NCI-H2171 (cell line): Measurements from ENCODE around the gene SIRPG.
"Not testable (repeated sequence)": the region's sequence is repeated elsewhere in the genome, so short reads cannot be mapped to it uniquely, and the experiment has no call there.

Experiments used
- DNase-seq: peaks from one replicate; lab custom pipeline; 2025; lab: John Stamatoyannopoulos, UW

Gene SIRPG

GRCh38 chr20:1635291-1635979, 22.1 kb downstream of the SIRPG start:
- no peak for DNase-seq

GRCh38 chr20:1633535-1633934, 24.0 kb downstream of the SIRPG start:
- no peak for DNase-seq

- no peak for DNase-seq
Observed at GRCh38 chr20:1632178-1632577, 25.4 kb downstream of the SIRPG start.

GRCh38 chr20:1631309-1632151, 26.0 kb downstream of the SIRPG start:
- no peak for DNase-seq

GRCh38 chr20:1630186-1630585, 27.4 kb downstream of the SIRPG start:
- no peak for DNase-seq

- no peak for DNase-seq
Observed at GRCh38 chr20:1629321-1629720, 28.3 kb downstream of the SIRPG start.

- DNase-seq, result no peak
Observed at GRCh38 chr20:1628621-1629020, 29.0 kb downstream of the SIRPG start.

- no peak for DNase-seq
Observed at GRCh38 chr20:1627200-1627550, 30.4 kb downstream of the SIRPG start.

GRCh38 chr20:1626528-1627199, 30.9 kb downstream of the SIRPG start:
- no peak for DNase-seq

GRCh38 chr20:1625083-1625690, 32.4 kb downstream of the SIRPG start:
- DNase-seq, result no peak

- no peak for DNase-seq
Observed at GRCh38 chr20:1623501-1624205, 33.9 kb downstream of the SIRPG start.

- DNase-seq, result no peak
Observed at GRCh38 chr20:1622450-1622849, 35.1 kb downstream of the SIRPG start.

- no peak for DNase-seq
Observed at GRCh38 chr20:1621316-1621715, 36.3 kb downstream of the SIRPG start.

GRCh38 chr20:1619861-1620444, 37.6 kb downstream of the SIRPG start, which contains the start of gene SIRPB1:
TSS of gene SIRPB1 (minus strand) at chr20:1620009. CDS start at chr20:1619944, 65 bp downstream.
- no peak for DNase-seq

GRCh38 chr20:1618954-1619540, 38.5 kb downstream of the SIRPG start:
- DNase-seq, result no peak

- DNase-seq, result no peak
Observed at GRCh38 chr20:1618479-1618878, 39.1 kb downstream of the SIRPG start.

GRCh38 chr20:1616858-1617434, 40.6 kb downstream of the SIRPG start:
- no peak for DNase-seq

GRCh38 chr20:1610404-1610803, 47.2 kb downstream of the SIRPG start:
- not testable (repeated sequence) for DNase-seq

GRCh38 chr20:1608678-1609347, 48.8 kb downstream of the SIRPG start:
- DNase-seq, result not testable (repeated sequence)

- no peak for DNase-seq
Observed at GRCh38 chr20:1600736-1601135, 56.8 kb downstream of the SIRPG start.
